MCF 10A (cell line): Measurements from ENCODE around the gene CCDC183. TPM values are rescaled to one million over a fixed set of nuclear protein-coding genes. Genes with fewer than 3 reads are reported as not detected.
"Not testable (repeated sequence)": the region's sequence is repeated elsewhere in the genome, so short reads cannot be mapped to it uniquely, and the experiment has no call there.

ENCODE experiments used
- BruUV-seq: library from RNA; stranded (reverse); fragments of 400-500 nt; replicated peaks from 2 replicates; lab custom pipeline; 2021; lab: Mats Ljungman, UMichigan
- CTCF ChIA-PET: fragments of 300-600 bp; sonication (Branson Sonifier 250); formaldehyde crosslinking; extraction: SDS; loops from one replicate; lab custom pipeline; 2021; ENCODE audit warnings: antibody characterized with exemption, inconsistent platforms; lab: Yijun Ruan, JAX
- POLR2A ChIA-PET: fragments of 300-600, 350-650 bp; sonication (Branson Sonifier 250); formaldehyde crosslinking; extraction: SDS; loops from one replicate; lab custom pipeline; 2020; ENCODE audit warnings: antibody characterized with exemption, inconsistent platforms; lab: Yijun Ruan, JAX
- DNase-seq: peaks from one replicate; pipeline ENCODE4 v3.0.0-alpha.2; 2018; ENCODE audit not compliant: unreplicated experiment
- H3K27ac Mint-ChIP-seq: one replicate; pipeline ENCODE4 v1.8.0; 2022; ENCODE audit warnings: mild to moderate bottlenecking, low read depth, mixed read lengths; ENCODE audit not compliant: unreplicated experiment
- H3K27me3 Mint-ChIP-seq: one replicate; pipeline ENCODE4 v1.8.0; 2022; ENCODE audit warnings: mixed read lengths; ENCODE audit not compliant: insufficient read depth, unreplicated experiment
- H3K36me3 Mint-ChIP-seq: one replicate; pipeline ENCODE4 v1.8.0; 2022; ENCODE audit warnings: mild to moderate bottlenecking, moderate library complexity, mixed read lengths; ENCODE audit not compliant: insufficient read depth, unreplicated experiment
- H3K4me1 Mint-ChIP-seq: one replicate; pipeline ENCODE4 v1.8.0; 2022; ENCODE audit warnings: mixed read lengths; ENCODE audit not compliant: insufficient read depth, unreplicated experiment
- H3K4me3 Mint-ChIP-seq: one replicate; pipeline ENCODE4 v1.8.0; 2022; ENCODE audit warnings: mild to moderate bottlenecking, moderate library complexity, mixed read lengths; ENCODE audit not compliant: unreplicated experiment
- H3K9me3 Mint-ChIP-seq: one replicate; pipeline ENCODE4 v1.8.0; 2022; ENCODE audit warnings: mixed read lengths; ENCODE audit not compliant: unreplicated experiment
- intact Hi-C: fragments of 100-400 bp; cut with micrococcal nuclease; formaldehyde crosslinking; loops from 2 replicates; pipeline ENCODE4 v1.14.1; 2022
- total RNA-seq: library from RNA; stranded (reverse); gene quantifications from 2 replicates; pipeline ENCODE4 v1.2.3, GENCODE V29; 2022
- TF ChIP-seq, protein P1 (sequence below): fragments of 200-600 bp; IDR thresholded peaks from one replicate; pipeline ENCODE4 v1.8.0; 2022; ENCODE audit warnings: antibody characterized with exemption, mild to moderate bottlenecking; ENCODE audit not compliant: unreplicated experiment

CCDC183 gene
- total RNA-seq, 1 experiment from 2014 or later: 0.26 TPM

DNA sequence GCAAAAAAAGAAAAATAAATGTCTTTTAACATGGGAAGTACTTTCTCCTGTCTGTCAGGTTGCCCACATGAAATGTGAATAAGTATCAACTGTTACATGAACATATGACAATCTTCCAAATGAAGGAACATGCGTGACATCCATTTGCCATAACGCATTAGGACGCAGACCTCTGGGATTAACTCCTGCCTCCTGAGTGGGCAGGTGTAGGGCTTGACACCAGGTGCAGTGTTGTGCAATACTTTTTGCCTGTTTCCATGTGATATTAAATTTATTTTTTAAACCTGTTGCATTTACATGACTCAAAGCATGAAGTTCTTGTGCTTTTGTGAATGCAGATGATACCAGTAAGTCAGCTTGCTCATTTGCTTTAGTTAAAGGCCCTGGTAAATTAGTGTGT is 13.7 kb upstream of the CCDC183 start:
- ChIA-PET POLR2A (no interaction called here), CTCF (interaction anchor here (2.2 kb wide), 1 partner anchor 24 kb away, joined by 10 read pairs; the partner anchor contains the start of gene LCN8)
- DNase-seq: no peak
- H3K36me3 Mint-ChIP-seq: no peaks in the 10 kb centered on the region
- TF ChIP-seq, protein P1, sequence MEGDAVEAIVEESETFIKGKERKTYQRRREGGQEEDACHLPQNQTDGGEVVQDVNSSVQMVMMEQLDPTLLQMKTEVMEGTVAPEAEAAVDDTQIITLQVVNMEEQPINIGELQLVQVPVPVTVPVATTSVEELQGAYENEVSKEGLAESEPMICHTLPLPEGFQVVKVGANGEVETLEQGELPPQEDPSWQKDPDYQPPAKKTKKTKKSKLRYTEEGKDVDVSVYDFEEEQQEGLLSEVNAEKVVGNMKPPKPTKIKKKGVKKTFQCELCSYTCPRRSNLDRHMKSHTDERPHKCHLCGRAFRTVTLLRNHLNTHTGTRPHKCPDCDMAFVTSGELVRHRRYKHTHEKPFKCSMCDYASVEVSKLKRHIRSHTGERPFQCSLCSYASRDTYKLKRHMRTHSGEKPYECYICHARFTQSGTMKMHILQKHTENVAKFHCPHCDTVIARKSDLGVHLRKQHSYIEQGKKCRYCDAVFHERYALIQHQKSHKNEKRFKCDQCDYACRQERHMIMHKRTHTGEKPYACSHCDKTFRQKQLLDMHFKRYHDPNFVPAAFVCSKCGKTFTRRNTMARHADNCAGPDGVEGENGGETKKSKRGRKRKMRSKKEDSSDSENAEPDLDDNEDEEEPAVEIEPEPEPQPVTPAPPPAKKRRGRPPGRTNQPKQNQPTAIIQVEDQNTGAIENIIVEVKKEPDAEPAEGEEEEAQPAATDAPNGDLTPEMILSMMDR: no peak
- BruUV-seq: no TSS peak
- peaks cover 49% of the 10 kb centered on the region for H3K27me3 Mint-ChIP-seq
- intact Hi-C loops: no loop called here
- H3K27ac Mint-ChIP-seq: no peak overlapping the region
- peaks cover 2% of the 10 kb centered on the region for H3K4me1 Mint-ChIP-seq
- H3K9me3 Mint-ChIP-seq: no peaks in the 10 kb centered on the region
- H3K4me3 Mint-ChIP-seq: no peak overlapping the region

DNA sequence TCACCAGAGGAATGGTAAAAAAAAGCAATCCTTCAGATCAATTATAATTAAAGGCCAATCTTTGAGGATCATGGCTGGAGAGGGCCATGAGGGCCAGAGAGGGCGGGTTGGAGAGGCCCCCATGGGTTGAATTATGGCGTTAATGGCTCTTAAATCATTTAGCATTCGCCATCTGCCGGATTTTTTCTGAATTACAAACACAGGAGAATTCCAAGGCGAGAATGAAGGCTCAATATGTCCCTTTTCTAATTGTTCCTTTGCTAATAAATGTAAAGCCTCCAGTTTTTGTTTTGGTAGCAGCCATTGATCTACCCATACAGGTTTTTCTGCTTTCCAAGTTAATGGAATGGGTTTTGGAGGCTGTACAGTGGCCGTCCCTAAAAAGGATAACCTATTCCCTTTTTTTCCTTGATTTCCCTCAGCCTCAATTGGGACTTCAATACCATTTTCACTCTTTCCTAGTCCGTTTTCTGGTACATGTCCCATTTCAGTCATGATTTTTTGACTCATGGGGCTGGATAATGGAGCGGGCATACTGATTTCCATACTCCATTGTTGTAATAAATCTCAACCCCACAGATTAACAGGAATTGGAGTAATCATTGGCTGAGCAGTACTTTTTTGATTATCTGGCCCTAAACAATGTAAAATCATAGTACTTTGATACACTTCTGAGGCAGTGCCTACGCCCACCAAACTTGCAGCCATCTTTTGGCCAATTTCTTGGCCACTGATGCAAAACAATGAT is 11.7 kb upstream of the CCDC183 start:
- no peak overlapping the region for H3K4me3 Mint-ChIP-seq
- BruUV-seq: no TSS peak
- TF ChIP-seq, protein P1: peak; percentile 71
- no peak overlapping the region for H3K27ac Mint-ChIP-seq
- H3K9me3 Mint-ChIP-seq: no peaks in the 10 kb centered on the region
- H3K36me3 Mint-ChIP-seq: no peaks in the 10 kb centered on the region
- intact Hi-C loops: loop anchor here (1.0 kb wide), 1 partner anchor 18 kb away; no protein-coding TSS in a partner anchor
- peaks cover 29% of the 10 kb centered on the region for H3K27me3 Mint-ChIP-seq
- ChIA-PET CTCF (interaction anchor here (0.9 to 2.2 kb wide), 5 partner anchors 10 to 55 kb away, joined by 4 to 10 read pairs (median 6); partner anchors contain the start of gene LCN8), POLR2A (interaction anchor here (0.5 kb wide), 1 partner anchor 13 kb away, joined by 3 read pairs; no protein-coding TSS in a partner anchor)
- peak; percentile 46 for DNase-seq
- peaks cover 5% of the 10 kb centered on the region for H3K4me1 Mint-ChIP-seq

DNA sequence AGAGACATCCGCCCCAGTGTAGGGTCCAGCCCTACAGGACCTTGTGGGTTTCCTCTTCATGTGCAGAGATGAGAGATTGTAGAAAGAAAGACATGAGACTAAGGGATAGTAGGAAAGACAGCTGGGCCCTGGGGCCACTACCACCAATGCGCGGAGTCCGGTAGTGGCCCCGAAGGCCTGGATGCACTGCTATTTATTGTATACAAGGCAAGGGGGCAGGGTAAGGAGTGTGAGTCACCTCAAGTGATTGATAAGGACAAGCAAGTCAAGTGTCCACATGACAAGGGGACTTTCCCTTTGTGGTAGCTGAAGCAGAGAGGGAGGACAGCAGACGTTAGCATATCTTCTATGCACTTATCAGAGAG is 11.2 kb upstream of the CCDC183 start:
- CTCF ChIA-PET: interaction anchor here (1.0 to 1.3 kb wide), 3 partner anchors 8 to 22 kb away, joined by 3 to 6 read pairs (median 4); no protein-coding TSS in a partner anchor
- H3K4me1 Mint-ChIP-seq: peaks cover 5% of the 10 kb centered on the region
- peaks cover 24% of the 10 kb centered on the region for H3K27me3 Mint-ChIP-seq
- BruUV-seq: no TSS peak
- no peaks in the 10 kb centered on the region for H3K36me3 Mint-ChIP-seq
- POLR2A ChIA-PET: no interaction called here
- DNase-seq: no peak
- intact Hi-C loops: loop anchor here (1.0 kb wide), 1 partner anchor 19 kb away; no protein-coding TSS in a partner anchor
- H3K9me3 Mint-ChIP-seq: no peaks in the 10 kb centered on the region
- H3K4me3 Mint-ChIP-seq: no peak overlapping the region
- TF ChIP-seq, protein P1: no peak
- H3K27ac Mint-ChIP-seq: no peak overlapping the region

DNA sequence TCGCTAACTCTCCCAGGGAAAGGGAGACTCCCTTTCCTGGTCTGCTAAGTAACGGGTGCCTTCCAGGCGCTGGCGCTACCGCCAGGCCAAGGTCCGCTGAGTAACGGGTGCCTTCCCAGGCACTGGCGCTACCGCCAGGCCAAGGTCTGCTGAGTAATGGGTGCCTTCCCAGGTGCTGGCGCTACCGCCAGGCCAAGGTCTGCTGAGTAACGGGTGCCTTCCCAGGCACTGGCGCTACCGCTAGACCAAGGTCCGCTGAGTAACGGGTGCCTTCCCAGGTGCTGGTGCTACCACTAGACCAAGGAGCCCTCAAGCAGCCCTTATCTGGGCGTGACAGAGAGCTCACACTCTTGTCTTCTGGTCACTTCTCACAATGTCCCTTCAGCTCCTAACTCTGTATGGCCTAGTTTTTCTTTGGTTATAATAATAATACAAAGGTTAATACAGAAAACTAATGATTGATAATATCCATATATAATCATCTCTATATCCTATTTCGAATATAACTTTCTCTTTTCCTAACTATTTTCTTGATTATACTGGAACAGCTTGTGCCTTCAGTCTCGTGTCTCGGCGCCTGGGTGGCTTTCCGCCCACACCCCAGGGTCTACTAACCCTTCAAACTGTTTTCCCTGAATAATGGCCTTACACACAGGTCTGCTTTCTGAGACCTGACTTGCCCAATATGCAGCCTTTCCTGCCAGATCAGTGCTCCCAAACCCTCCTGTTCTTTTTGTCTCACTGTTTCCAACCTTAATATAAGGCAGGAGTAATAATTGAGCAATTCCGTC is 10.4 kb upstream of the CCDC183 start:
- H3K27ac Mint-ChIP-seq, H3K4me3 Mint-ChIP-seq, DNase-seq, H3K9me3 Mint-ChIP-seq, H3K4me1 Mint-ChIP-seq, H3K36me3 Mint-ChIP-seq, BruUV-seq, intact Hi-C loops: not testable (repeated sequence)
- peaks cover 16% of the 10 kb centered on the region for H3K27me3 Mint-ChIP-seq
- POLR2A ChIA-PET: interaction anchor here (0.7 kb wide), 1 partner anchor 22 kb away, joined by 3 read pairs; no protein-coding TSS in a partner anchor
- CTCF ChIA-PET: interaction anchor here (0.8 to 1.8 kb wide), 7 partner anchors 9 to 251 kb away, joined by 3 to 6 read pairs (median 4); no protein-coding TSS in a partner anchor
